ENCODE results near the gene VCP. TPM values are rescaled to one million over a fixed set of nuclear protein-coding genes. Genes with fewer than 3 reads are reported as not detected.

The VCP gene
- polyA plus RNA-seq, 1 donor (not counting 4 experiments of a cell fraction or from before 2014, with no cell fraction given), result 414 TPM

DNA sequence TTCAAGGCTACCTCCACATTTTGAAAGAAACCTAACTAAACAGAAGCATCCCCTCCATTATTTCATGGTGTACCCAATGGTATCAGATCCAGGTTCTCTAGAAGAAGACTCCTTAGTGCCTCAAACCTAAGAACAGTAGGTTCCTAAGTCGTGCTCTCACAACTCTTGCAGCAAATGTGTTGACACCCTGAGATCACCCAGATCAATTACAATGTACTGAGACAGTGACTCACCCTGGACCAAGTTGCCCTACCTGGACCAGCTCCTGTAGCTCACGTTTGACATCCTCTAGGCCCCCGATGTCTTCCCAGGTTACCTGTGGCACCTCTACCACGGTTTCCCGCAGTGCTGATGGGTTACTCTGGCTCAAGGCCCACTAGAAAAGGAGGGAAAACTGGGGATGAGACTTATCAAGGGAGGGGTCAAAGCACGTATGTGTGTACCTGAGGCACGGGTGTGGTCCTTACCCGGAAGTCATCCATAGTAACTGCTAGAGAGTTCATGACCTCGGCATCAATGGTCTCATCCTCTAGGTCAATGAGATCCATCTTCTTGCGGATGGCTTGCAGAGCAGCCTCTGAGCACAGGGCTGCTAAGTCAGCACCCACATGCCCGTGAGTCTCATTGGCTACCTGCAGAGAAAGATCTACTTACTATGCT lies 11.7 kb downstream of the VCP start:
- DNase-seq (ENCODE audit: low read depth, low spot score) (no peak), FAIRE-seq (no peak)
- H3K79me2 ChIP-seq (ENCODE audit: control insufficient read depth, insufficient read depth, low read length), result peaks cover 19% of the 10 kb centered on the region
- H3K27me3 ChIP-seq (ENCODE audit: control insufficient read depth, extremely low read depth, insufficient read depth, low read length), result no peaks in the 10 kb centered on the region
- H4K20me1 ChIP-seq (ENCODE audit: control insufficient read depth, extremely low read depth, insufficient read depth, low read length), result peaks cover 3% of the 10 kb centered on the region
- H3K4me2 ChIP-seq (ENCODE audit: control insufficient read depth, extremely low read depth, insufficient read depth, low read depth, low read length), result no peak overlapping the region
- no peaks in the 10 kb centered on the region for H3K9me3 ChIP-seq (ENCODE audit: control insufficient read depth, low read depth, low read length)
- peaks cover 65 to 70% of the 10 kb centered on the region in 2 experiments for H3K36me3 ChIP-seq (ENCODE audit: control insufficient read depth in 2 of 2, extremely low read depth in 1 of 2, insufficient read depth in 2 of 2, low read length in 2 of 2)
- no peak overlapping the region for H3K9ac ChIP-seq (ENCODE audit: control insufficient read depth, extremely low read depth, insufficient read depth, low read length)
- TF ChIP-seq, protein P1, sequence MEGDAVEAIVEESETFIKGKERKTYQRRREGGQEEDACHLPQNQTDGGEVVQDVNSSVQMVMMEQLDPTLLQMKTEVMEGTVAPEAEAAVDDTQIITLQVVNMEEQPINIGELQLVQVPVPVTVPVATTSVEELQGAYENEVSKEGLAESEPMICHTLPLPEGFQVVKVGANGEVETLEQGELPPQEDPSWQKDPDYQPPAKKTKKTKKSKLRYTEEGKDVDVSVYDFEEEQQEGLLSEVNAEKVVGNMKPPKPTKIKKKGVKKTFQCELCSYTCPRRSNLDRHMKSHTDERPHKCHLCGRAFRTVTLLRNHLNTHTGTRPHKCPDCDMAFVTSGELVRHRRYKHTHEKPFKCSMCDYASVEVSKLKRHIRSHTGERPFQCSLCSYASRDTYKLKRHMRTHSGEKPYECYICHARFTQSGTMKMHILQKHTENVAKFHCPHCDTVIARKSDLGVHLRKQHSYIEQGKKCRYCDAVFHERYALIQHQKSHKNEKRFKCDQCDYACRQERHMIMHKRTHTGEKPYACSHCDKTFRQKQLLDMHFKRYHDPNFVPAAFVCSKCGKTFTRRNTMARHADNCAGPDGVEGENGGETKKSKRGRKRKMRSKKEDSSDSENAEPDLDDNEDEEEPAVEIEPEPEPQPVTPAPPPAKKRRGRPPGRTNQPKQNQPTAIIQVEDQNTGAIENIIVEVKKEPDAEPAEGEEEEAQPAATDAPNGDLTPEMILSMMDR (optimal IDR thresholded peaks at IDR 0.05 in 1 of 3, IDR thresholded peaks at IDR 0.05 in 1 of 3, conservative IDR thresholded peaks at IDR 0.05 in 1 of 3; ENCODE audit: extremely low read depth in 1 of 3, insufficient read depth in 2 of 3, low read length in 3 of 3), result no peak
- TF ChIP-seq EZH2 (IDR thresholded peaks at IDR 0.05; ENCODE audit: low read length), result no peak
- dilution Hi-C loops (cut with MboI; ENCODE audit: extremely low pct_ligation_motif_present, low sequenced_read_pairs), result no loop called here
- H3K27ac ChIP-seq (ENCODE audit: control insufficient read depth, insufficient read depth, low read length), result no peak overlapping the region
- no peaks in the 10 kb centered on the region for H3K4me1 ChIP-seq (ENCODE audit: control insufficient read depth, extremely low read depth, insufficient read depth, low read length)
- no peak overlapping the region for H2AFZ ChIP-seq (ENCODE audit: control insufficient read depth, low read length)
- H3K9me1 ChIP-seq (ENCODE audit: control insufficient read depth, extremely low read depth, insufficient read depth, low read length), result no peaks in the 10 kb centered on the region
- no peak overlapping the region for H3K4me3 ChIP-seq (ENCODE audit: control insufficient read depth in 2 of 3, extremely low read depth in 1 of 3, insufficient read depth in 2 of 3, low read depth in 1 of 3, low read length in 3 of 3)

DNA sequence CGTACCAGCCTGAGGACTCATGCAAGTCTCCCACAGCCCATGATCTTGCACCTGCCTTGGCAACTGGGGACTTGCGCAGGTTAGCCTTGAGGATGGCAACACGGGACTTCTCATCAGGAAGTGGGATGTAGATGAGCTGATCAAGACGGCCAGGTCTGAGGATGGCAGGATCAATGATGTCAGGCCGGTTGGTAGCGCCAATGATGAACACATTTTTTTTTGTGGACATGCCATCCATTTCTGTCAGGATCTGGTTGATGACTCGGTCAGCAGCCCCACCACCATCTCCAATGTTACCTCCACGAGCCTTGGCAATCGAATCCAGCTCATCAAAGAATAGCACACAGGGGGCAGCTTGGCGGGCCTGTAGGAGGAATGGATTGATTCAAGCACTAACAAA lies 13.0 kb downstream of the VCP start:
- Histone ChIP-seq H3K79me2 (ENCODE audit: control insufficient read depth, insufficient read depth, low read length) (peaks cover 12% of the 10 kb centered on the region), H3K27ac (ENCODE audit: control insufficient read depth, insufficient read depth, low read length) (no peak overlapping the region), H3K36me3 (ENCODE audit: control insufficient read depth in 2 of 2, extremely low read depth in 1 of 2, insufficient read depth in 2 of 2, low read length in 2 of 2) (peaks cover 63 to 69% of the 10 kb centered on the region in 2 experiments), H3K9me3 (ENCODE audit: control insufficient read depth, low read depth, low read length) (no peaks in the 10 kb centered on the region), H4K20me1 (ENCODE audit: control insufficient read depth, extremely low read depth, insufficient read depth, low read length) (peaks cover 3% of the 10 kb centered on the region), H3K4me1 (ENCODE audit: control insufficient read depth, extremely low read depth, insufficient read depth, low read length) (no peaks in the 10 kb centered on the region), H2AFZ (ENCODE audit: control insufficient read depth, low read length) (no peak overlapping the region), H3K4me2 (ENCODE audit: control insufficient read depth, extremely low read depth, insufficient read depth, low read depth, low read length) (no peak overlapping the region), H3K27me3 (ENCODE audit: control insufficient read depth, extremely low read depth, insufficient read depth, low read length) (no peaks in the 10 kb centered on the region), H3K9ac (ENCODE audit: control insufficient read depth, extremely low read depth, insufficient read depth, low read length) (no peak overlapping the region), H3K9me1 (ENCODE audit: control insufficient read depth, extremely low read depth, insufficient read depth, low read length) (no peaks in the 10 kb centered on the region), H3K4me3 (ENCODE audit: control insufficient read depth in 2 of 3, extremely low read depth in 1 of 3, insufficient read depth in 2 of 3, low read depth in 1 of 3, low read length in 3 of 3) (no peak overlapping the region)
- dilution Hi-C loops (cut with MboI; ENCODE audit: extremely low pct_ligation_motif_present, low sequenced_read_pairs), result no loop called here
- no peak for DNase-seq (ENCODE audit: low read depth, low spot score)
- no peak for FAIRE-seq
- TF ChIP-seq, protein P1 (optimal IDR thresholded peaks at IDR 0.05 in 1 of 3, IDR thresholded peaks at IDR 0.05 in 1 of 3, conservative IDR thresholded peaks at IDR 0.05 in 1 of 3; ENCODE audit: extremely low read depth in 1 of 3, insufficient read depth in 2 of 3, low read length in 3 of 3), result no peak
